ENCODE measurements around the gene SOX8. TPM values are rescaled to one million over a fixed set of nuclear protein-coding genes. Genes with fewer than 3 reads are reported as not detected.

SOX8 gene
- total RNA-seq, 1 experiment from 2014 or later, result not detected

DNA sequence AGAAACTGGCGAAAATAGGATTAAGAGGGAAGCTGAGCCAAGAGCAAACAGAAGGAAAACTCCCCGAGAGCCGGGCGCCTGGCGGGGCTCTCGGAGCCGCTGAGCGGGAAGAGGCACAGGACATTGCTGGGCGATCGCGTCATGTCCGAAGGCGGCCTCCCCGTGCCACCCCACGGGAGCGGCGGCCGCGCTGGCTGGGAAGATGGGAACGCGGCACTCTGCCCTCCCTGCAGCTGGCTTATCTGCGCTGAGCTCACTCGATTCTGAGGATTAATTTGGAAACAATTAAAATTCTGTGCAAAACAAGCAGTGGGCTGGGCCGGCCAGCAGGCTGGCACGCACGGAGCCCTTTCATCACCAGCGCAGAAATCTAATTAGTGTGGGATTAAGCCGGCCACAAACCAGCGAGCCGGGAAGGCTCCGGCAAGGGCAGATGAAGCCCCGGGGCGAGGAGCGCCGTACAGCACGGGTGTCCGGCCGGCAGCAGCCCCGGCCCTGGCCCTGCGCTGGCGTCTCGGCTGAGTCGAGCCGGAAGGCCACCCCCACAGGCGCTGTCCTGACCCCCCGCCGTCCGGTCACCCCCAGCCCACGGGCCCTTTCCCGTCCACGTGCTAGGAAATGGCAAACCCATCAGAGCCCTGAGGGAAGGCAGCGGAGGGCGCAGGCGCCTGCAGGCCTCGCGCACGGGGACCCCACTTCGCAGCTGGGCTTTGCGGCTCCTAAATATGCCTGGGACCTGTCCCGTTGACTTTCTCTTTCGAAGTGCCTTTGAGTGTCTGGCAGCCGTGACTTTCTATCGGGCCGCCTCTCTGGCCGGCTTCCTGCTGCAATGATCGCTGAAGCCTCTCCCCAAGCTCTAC lies 37.9 kb downstream of the SOX8 start:
- peak overlapping the region; percentile 10; the same call in 1 of the 2 replicates for H3K4me3 ChIP-seq
- no peaks in the 10 kb centered on the region for H3F3A ChIP-seq (ENCODE audit: insufficient read depth, low read depth)
- H3K4me2 ChIP-seq, result peak overlapping the region; percentile 50; the same call in 1 of the 2 replicates
- H3K27ac ChIP-seq, result no peak overlapping the region
- H3K27me3 ChIP-seq (ENCODE audit: insufficient read depth, low read depth), result peaks cover 71% of the 10 kb centered on the region
- H3K36me3 ChIP-seq (ENCODE audit: low read depth), result no peaks in the 10 kb centered on the region
- POLR2A ChIA-PET (ENCODE audit: unreplicated experiment), result no interaction called here
- no peaks in the 10 kb centered on the region for H4K20me1 ChIP-seq (ENCODE audit: insufficient read depth)
- H3K79me2 ChIP-seq (ENCODE audit: low read depth), result no peaks in the 10 kb centered on the region
- no peak overlapping the region for H2AFZ ChIP-seq
- no peak for DNase-seq
- no peaks in the 10 kb centered on the region for H3K9me3 ChIP-seq (ENCODE audit: insufficient read depth, low read depth)
- no peaks in the 10 kb centered on the region for H3K4me1 ChIP-seq (replicated peaks; ENCODE audit: insufficient read depth)
- intact Hi-C loops (cut with micrococcal nuclease; ENCODE audit: unreplicated experiment), result no loop called here
- no TSS peak for BruUV-seq (replicated peaks)
- no peaks in the 10 kb centered on the region for H3K9me2 ChIP-seq (ENCODE audit: insufficient read depth)
- CTCF ChIA-PET, result no interaction called here
- TF ChIP-seq, protein P1, sequence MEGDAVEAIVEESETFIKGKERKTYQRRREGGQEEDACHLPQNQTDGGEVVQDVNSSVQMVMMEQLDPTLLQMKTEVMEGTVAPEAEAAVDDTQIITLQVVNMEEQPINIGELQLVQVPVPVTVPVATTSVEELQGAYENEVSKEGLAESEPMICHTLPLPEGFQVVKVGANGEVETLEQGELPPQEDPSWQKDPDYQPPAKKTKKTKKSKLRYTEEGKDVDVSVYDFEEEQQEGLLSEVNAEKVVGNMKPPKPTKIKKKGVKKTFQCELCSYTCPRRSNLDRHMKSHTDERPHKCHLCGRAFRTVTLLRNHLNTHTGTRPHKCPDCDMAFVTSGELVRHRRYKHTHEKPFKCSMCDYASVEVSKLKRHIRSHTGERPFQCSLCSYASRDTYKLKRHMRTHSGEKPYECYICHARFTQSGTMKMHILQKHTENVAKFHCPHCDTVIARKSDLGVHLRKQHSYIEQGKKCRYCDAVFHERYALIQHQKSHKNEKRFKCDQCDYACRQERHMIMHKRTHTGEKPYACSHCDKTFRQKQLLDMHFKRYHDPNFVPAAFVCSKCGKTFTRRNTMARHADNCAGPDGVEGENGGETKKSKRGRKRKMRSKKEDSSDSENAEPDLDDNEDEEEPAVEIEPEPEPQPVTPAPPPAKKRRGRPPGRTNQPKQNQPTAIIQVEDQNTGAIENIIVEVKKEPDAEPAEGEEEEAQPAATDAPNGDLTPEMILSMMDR (conservative IDR thresholded peaks at IDR 0.05), result no peak
- no peak; the same call in 1 of the 2 replicates for TF ChIP-seq EZH2 (IDR thresholded peaks at IDR 0.05; ENCODE audit: low read depth)

DNA sequence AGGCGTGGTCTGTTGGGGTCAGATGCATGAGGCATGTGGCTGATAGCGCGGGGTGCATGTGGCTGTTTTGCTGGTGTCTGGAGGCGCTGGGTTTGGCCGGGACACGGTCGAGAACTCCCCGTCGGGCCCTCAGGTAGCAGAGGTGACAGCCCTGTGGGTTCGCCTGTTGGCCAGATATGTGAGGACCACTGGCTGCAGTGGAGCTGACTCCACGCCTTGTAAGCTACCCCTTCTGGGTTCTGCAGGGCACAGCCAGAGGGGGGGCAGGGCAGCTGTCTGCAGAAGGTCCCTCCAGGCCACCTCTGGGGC lies 38.5 kb downstream of the SOX8 start:
- no peak overlapping the region for H3K4me3 ChIP-seq
- POLR2A ChIA-PET (ENCODE audit: unreplicated experiment), result no interaction called here
- H3K27me3 ChIP-seq (ENCODE audit: insufficient read depth, low read depth), result peaks cover 74% of the 10 kb centered on the region

DNA sequence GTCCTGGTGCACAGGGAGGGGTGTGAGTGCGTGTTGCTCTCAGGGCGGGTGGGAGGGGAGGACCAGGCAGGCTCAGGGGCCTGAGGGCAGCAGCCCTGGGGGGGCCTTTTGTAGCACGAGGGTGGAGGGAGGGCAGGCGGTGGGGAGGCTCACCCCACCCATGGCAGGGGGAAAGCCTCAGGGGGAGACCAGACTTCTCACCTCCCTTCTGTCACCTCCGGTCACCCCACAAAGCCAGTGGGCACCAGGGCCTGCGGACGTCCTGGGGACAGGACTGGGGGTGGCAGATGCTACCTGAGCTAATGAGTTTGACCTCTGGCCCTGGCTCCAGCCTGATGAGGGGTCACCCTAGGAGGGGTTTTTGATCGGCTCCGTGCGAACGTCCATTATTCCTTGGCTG lies 39.0 kb downstream of the SOX8 start:
- H3K79me2 ChIP-seq (ENCODE audit: low read depth), result no peaks in the 10 kb centered on the region
- H3K4me3 ChIP-seq, result no peak overlapping the region
- H3K9me2 ChIP-seq (ENCODE audit: insufficient read depth), result no peaks in the 10 kb centered on the region
- H3F3A ChIP-seq (ENCODE audit: insufficient read depth, low read depth), result no peaks in the 10 kb centered on the region
- no peak for TF ChIP-seq EZH2 (IDR thresholded peaks at IDR 0.05; ENCODE audit: low read depth)
- TF ChIP-seq, protein P1 (conservative IDR thresholded peaks at IDR 0.05), result no peak
- H3K27me3 ChIP-seq (ENCODE audit: insufficient read depth, low read depth), result peaks cover 78% of the 10 kb centered on the region
- H3K36me3 ChIP-seq (ENCODE audit: low read depth), result no peaks in the 10 kb centered on the region
- H3K27ac ChIP-seq, result no peak overlapping the region
- intact Hi-C loops (cut with micrococcal nuclease; ENCODE audit: unreplicated experiment), result no loop called here
- no peaks in the 10 kb centered on the region for H3K9me3 ChIP-seq (ENCODE audit: insufficient read depth, low read depth)
- no peak overlapping the region for H3K4me2 ChIP-seq
- no peaks in the 10 kb centered on the region for H4K20me1 ChIP-seq (ENCODE audit: insufficient read depth)
- H2AFZ ChIP-seq, result no peak overlapping the region
- POLR2A ChIA-PET (ENCODE audit: unreplicated experiment), result no interaction called here
- no peaks in the 10 kb centered on the region for H3K4me1 ChIP-seq (replicated peaks; ENCODE audit: insufficient read depth)
- DNase-seq, result no peak
- no TSS peak for BruUV-seq (replicated peaks)
- CTCF ChIA-PET, result no interaction called here

More for the DNA sequence above, 38.5 kb downstream of the SOX8 start:
- H3F3A ChIP-seq (ENCODE audit: insufficient read depth, low read depth), result no peaks in the 10 kb centered on the region
- H3K4me1 ChIP-seq (replicated peaks; ENCODE audit: insufficient read depth), result no peaks in the 10 kb centered on the region
- H3K36me3 ChIP-seq (ENCODE audit: low read depth), result no peaks in the 10 kb centered on the region
- no peaks in the 10 kb centered on the region for H3K9me3 ChIP-seq (ENCODE audit: insufficient read depth, low read depth)
- no TSS peak for BruUV-seq (replicated peaks)
- H4K20me1 ChIP-seq (ENCODE audit: insufficient read depth), result no peaks in the 10 kb centered on the region
- H3K9me2 ChIP-seq (ENCODE audit: insufficient read depth), result no peaks in the 10 kb centered on the region
- CTCF ChIA-PET, result no interaction called here
- peak overlapping the region; percentile 50; the same call in 1 of the 2 replicates for H3K4me2 ChIP-seq
- 0 out of 2 replicates have a peak, but pooled peaks have one; percentile 65 for TF ChIP-seq EZH2 (IDR thresholded peaks at IDR 0.05; ENCODE audit: low read depth)
- TF ChIP-seq, protein P1 (conservative IDR thresholded peaks at IDR 0.05), result no peak
- intact Hi-C loops (cut with micrococcal nuclease; ENCODE audit: unreplicated experiment), result no loop called here
- no peaks in the 10 kb centered on the region for H3K79me2 ChIP-seq (ENCODE audit: low read depth)
- no peak for DNase-seq
- H3K27ac ChIP-seq, result no peak overlapping the region
- H2AFZ ChIP-seq, result no peak overlapping the region

Data from PC-9 (cell line).